T-helper 1 cell (primary cell): Measurements from ENCODE around the gene ACMSD.
"Not testable (repeated sequence)": the region's sequence is repeated elsewhere in the genome, so short reads cannot be mapped to it uniquely, and the experiment has no call there.

ENCODE experiments used
- DNase-seq, 5 donors: peaks; one replicate each; pipeline ENCODE4 v3.0.0-alpha.2; 2012 to 2020

Gene ACMSD

GRCh38 chr2:134855709-134856108 is 17.3 kb downstream of the ACMSD start:
- DNase-seq: no peak

DNA sequence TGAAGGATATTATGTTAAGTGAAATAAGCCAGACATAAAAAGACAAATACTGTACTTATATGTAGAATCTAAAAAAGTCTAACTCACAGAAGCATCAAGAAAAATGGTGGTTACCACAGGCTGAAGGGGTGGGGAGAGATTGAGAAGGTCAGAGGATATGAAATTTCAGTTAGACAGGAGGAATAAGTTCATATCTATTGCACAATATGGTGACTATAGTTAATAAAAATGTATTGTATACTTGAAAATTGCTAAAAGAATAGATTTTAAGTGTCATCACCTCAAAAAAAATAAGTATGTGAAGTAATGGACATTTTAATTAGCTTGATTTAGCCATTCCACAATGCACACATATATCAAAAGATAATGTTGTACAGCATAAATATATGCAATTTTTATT is 19.8 kb downstream of the ACMSD start:
- no peak for DNase-seq

DNA sequence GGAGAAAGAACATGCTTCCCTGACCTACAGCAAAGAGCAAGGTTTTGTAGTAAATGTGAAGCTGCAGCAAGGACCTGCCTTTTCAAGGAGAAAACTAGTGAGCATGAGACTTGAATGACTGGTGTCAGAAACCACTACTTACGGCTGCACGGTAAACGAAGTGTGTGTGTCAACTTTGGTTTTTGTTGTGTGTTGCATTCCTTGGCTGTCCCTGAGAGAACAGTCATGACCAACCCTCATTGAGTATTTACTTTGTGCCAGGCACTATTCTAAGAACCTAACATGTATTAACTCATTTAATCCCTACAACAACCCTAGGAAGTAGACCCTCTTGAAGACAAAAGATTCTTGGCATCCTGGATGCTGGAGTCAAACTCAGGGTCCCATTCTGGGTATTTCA is 22.8 kb downstream of the ACMSD start:
- DNase-seq: no peak

DNA sequence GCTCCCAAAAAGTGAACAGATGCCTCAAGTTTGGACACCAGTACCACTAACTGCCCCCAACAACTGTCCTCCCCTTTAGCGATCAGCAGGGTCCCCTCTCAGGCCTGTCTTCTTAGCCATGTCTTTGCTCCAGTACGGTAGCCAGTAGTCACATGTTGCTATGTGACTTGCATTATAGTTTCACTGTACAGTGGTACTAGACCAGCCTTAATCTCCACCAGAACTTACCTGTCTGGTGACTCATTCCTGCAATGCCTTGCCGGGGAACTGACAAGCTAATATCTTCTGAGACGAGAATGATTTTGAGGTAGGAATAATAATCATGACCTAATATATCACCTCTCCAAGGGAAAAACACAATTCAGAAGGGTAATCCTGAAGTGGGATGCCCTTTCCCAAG is 23.7 kb downstream of the ACMSD start:
- no peak for DNase-seq

- no peak for DNase-seq
These were observed 24.3 kb downstream of the ACMSD start for GRCh38 chr2:134862674-134863073.

- no peak for DNase-seq
These were observed 25.0 kb downstream of the ACMSD start for GRCh38 chr2:134863446-134863845.

DNA sequence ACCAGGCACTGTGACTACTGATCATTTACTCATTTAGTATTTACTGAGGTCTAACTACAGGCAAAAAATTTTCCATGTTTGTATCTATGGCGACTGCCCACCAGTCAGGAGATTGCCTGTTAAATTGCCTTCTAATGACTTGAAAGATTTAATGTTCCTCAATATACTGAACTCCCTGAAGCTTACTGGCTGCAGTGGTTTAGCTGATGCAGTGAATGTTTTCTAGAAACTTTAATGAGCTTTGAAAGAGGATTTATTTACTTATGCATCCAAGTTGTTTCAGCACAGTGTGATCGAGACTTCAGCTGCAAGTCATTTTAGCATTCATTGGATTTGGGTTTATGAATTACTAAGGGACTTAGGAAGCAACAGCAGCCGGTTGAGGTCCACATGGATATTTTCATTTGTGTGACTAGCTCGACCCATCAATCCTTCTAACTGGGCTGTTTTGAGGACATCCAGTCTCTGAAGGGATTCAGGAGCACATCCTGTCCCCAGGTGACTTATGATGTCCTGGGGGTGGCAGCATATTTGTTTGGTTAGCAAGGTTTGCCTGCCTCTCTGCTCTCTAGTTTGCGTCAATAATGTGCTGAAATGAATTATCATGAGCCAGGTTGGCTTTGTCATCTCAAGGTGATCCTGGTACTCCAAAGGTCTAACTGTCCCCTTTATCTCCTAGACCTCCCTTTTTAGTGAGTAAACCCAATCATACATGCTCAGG is 26.8 kb downstream of the ACMSD start:
- DNase-seq: no peak

DNA sequence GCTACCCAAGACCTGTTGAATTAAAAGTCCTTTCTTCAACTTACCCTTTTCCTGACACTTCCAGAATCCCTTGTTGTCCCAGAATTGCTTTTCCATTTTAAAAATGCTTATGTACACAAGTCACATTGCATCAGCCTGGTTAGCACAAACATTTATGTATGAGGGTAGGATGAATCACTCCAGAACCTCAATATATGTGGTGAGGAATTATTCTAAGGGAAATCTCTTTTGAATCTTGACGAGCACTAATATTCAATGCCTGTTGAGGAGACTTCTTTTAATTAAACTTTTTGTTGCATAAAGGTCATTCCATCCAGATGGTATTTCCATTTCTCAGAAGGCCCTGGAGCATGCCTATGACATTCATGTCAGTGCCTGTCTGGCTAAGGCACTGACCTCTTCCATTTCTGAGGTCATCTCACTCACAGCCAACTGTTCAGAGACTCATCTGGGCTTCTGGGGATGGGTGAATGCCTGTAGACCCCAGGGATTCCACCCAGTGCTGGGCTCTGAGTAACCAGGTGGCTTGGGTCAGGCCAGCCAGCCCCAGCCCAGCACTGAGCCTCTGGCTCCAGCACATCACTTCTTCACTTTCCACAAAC is 28.2 kb downstream of the ACMSD start:
- DNase-seq: no peak

DNA sequence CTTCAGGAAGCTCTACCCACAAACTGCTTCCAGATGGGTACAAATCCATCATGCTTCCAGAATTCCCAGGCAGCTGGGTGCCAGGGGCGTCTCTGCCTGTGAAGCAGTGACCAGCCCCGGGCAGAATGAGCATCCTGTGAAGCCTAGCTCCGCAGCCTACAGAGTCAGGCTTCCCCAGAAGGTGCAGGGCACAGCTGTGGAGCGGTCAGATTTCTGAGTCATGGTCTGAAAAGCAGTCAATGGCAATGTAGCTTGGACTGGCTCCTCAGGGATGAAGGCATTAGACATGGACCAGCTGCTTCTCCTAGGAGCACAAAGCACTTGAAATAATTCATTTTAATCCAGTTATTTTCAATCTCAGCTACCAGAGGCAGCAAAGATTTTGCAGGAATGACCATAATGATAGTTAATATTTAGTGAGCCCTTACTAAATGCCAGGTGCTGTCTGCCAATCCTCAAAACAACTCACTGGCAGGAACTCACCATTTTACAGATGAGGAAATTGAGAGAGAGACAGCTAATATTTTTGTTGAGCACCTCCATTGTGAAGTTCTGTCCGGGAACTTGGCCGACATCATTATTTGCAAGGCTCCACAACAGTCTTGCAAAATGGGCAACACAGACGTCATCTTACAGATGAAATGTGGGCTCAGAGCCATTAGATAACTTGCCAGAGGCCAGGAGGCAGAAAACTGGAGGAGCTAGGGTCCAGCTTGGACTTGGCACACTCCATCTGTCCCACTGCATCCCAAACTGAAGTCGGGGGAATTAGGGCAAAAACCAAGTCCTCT is 31.7 kb downstream of the ACMSD start:
- DNase-seq: no peak

GRCh38 chr2:134873152-134873551 is 34.7 kb downstream of the ACMSD start:
- no peak for DNase-seq

DNA sequence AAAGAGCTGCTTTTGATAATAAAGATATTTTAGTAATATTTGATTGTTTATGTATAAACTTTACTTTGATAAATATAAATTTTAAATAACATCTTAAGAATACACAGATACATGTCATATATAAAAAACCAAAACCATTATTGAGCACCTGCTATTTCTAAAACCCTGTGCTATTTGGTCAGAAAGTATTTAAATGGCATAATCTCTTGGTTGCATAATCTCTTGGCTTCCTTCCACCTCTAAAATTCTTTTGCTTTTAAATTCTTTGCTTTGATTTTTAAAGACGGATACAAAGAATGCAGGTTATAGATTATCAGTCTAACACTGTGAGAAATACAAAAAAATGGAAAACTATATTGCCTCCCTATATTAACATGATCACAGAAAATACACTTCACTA is 36.9 kb downstream of the ACMSD start:
- DNase-seq: no peak

GRCh38 chr2:134882773-134883172 is 44.4 kb downstream of the ACMSD start:
- DNase-seq: no peak

DNA sequence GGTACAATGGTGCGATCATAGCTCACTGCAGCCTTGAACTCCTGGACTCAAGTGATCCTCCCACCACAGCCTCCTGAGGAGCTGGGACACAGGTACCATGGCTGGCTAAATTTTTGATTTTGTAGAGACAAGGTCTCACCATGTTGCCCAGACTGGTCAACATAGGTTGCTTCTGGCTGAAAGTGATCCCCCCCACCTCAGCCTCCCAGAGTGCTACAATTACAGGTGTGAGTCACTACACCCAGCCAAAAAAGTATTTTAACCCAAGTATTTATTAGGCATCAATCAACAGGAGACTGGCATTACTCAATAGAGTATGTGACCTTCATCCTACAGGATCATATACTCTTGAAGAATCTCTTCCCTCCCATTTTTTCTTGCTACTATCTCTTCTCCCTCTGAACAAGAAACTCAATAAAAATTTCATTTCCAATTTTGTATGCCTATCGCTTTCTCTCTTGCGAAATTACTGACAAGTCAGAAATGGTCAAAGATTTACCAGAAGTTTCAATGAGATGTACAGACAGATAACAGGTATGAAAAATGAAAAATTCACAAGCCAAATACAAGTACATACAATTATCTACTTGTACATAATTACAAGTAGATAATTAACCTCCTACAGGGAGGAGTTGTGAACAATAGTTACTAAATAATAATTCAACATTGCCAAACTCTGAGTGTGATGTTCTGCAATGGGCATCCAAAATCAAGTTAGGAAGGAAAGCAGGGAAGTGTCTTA is 45.3 kb downstream of the ACMSD start:
- DNase-seq: no peak

DNA sequence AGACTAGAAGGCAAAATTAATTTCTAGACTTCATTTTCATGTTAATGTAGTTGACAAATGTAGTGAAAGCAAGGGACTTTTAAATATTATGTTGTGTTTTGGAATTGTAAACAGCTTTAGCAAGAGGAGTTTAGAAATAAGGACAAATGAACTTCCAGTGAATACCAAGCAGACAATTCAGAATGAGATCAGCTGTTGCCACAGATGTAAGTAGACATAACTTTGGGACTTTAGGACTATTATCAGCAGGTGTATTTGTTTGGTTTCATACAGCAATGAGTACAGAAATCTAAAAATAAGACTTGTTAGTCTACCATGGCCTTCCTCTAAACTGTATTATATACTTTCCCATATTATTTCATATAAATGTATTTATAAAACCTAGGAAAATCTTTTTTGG is 46.0 kb downstream of the ACMSD start:
- DNase-seq: no peak

- DNase-seq: no peak
These were observed 54.0 kb downstream of the ACMSD start for GRCh38 chr2:134892282-134893035.

DNA sequence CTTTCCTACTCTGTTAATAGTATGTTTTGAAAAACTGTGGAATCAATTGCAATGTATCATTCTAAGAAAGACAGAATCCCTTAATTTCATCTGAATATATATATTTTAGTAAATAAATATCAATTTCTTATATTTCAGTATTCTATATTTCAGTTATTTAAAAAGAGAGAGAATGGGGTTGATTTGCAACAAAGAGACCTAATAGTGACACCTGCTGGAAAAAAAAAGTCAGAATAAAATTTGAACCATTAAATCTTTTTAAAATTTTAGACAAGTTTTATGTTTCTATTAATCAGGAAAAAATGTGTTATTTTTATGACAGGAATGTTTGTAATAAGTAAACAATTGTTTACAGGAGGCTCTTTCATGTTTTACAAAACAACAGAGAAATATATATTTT is 59.5 kb downstream of the ACMSD start:
- no peak for DNase-seq

DNA sequence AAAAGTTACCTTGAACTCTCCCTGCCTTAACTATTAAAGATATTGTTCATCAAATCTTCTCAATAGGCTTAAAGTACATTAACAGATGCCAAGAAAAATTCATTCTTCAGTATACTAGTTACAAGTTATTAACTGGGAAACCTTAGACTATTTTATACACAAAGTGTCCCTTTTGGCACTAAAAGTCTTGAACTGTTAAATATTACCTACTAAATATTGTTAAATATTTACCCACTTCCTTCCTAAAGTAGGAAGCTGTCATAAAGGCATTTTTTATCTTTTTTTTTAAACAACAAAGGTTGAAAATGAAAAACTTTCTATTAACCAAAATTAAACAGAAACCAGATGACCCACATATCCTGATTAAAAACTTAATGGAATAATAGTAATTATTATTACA is 60.8 kb downstream of the ACMSD start:
- no peak for DNase-seq

DNA sequence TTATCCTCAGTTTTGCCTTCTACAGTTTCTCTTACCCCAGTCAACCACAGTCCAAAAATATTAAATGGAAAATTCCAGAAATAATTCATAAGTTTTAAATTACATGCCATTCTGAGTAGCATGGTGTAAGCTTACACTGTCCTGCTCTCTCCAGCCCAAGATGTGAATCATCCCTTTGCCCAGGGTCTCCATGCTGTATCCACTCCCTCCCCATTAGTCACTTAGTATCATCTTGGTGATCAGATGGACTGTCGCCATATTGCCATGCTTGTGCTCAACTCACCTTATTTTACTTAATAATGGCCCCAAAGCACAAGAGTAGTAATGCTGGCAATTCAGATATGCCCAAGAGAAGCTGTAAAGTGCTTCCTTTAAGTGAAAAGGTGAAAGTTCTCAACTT is 61.7 kb downstream of the ACMSD start:
- DNase-seq: no peak

- not testable (repeated sequence) for DNase-seq
These were observed 65.3 kb downstream of the ACMSD start for GRCh38 chr2:134903701-134904100.

DNA sequence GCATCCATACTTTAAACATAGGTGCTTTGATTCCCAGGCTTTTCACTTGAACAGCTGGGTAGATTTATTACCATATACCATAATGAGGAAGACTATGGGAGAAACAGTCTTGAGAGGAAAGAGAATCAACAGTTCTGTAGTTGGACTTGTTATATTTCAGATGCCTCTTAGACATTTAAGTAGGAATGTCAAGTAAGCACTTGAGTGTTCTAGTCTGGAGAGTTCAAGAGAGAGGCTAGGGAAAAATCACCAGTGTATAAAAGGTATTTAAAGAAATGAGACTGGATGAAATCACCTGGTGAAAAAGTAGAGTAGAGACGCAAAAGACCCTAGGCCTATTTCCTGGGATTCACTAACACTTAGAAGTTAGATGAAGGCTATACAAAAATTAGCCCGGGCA is 66.8 kb downstream of the ACMSD start:
- no peak for DNase-seq

GRCh38 chr2:134906726-134907125 is 68.3 kb downstream of the ACMSD start:
- no peak for DNase-seq

DNA sequence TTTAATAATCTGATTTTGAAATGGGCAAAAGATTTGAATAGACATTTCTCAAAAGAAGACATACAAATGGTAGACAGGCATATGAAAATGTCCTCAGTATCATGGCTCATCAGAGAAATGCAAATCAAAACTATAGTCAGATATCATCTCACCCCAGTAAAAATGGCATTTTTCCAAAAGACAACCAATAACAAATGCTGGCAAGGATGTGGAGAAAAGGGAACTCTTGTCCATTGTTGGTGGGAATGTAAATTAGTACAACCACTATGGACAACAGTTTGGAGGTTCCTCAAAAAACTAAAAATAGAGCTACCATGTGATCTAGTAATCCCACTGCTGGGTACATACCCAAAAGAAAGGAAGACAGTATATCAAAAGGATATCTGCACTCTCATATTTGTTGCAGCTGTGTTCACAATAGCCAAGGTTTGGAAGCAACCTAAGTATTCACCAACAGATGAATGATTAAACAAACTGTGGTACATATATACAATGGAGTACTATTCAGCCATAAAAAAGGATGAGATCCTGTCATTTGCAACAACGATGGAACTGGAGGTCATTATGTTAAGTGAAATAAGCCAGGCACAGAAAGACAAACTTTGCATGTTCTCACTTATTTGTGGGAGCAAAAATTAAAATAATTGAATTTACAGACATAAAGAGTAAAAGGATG is 69.2 kb downstream of the ACMSD start:
- not testable (repeated sequence) for DNase-seq
